PC-9 (cell line): Measurements from ENCODE around the gene ZFP1. TPM values are rescaled to one million over a fixed set of nuclear protein-coding genes. Genes with fewer than 3 reads are reported as not detected.

Experiments
- Bru-seq: library from RNA; stranded (reverse); fragments of 400-500 nt; gene quantifications from one replicate; lab custom pipeline; 2021; lab: Mats Ljungman, UMichigan
- BruChase-seq, 2 experiments: library from RNA; stranded (reverse); fragments of 400-500 nt; gene quantifications; one replicate each; lab custom pipeline; 2021; lab: Mats Ljungman, UMichigan
- BruUV-seq: library from RNA; stranded (reverse); fragments of 400-500 nt; replicated peaks from 2 replicates; lab custom pipeline; 2021; lab: Mats Ljungman, UMichigan
- CTCF ChIA-PET: fragments of 300-600 bp; sonication (Branson Sonifier 250); formaldehyde crosslinking; loops from one replicate; lab custom pipeline; 2022; ENCODE audit warnings: antibody characterized with exemption; lab: Charles Lee
- POLR2A ChIA-PET: fragments of 300-600 bp; sonication (Branson Sonifier 250); formaldehyde crosslinking; loops from one replicate; lab custom pipeline; 2022; ENCODE audit warnings: antibody characterized with exemption; ENCODE audit not compliant: unreplicated experiment; lab: Charles Lee
- DNase-seq, 2 experiments: peaks; one replicate each; pipeline versions ENCODE4 v3.0.0 to v3.0.0-alpha.2; 2015 to 2022; ENCODE audit warnings: mixed read lengths in 1 of 2
- H2AFZ ChIP-seq: fragments of 200-600 bp; sonication (generic); 2 replicates; pipeline ENCODE4 v1.8.1; 2017; ENCODE audit warnings: antibody characterized with exemption
- H3F3A ChIP-seq: fragments of 200-600 bp; sonication (generic); 2 replicates; pipeline ENCODE4 v1.8.1; 2017; ENCODE audit warnings: antibody characterized with exemption, mild to moderate bottlenecking, low read depth; ENCODE audit not compliant: insufficient read depth
- H3K27ac ChIP-seq: fragments of 200-600 bp; sonication (generic); 2 replicates; pipeline ENCODE4 v1.6.1; 2016; ENCODE audit warnings: mixed run types
- H3K27me3 ChIP-seq: fragments of 200-600 bp; sonication (generic); 2 replicates; pipeline ENCODE4 v1.6.1; 2016; ENCODE audit warnings: low read depth, mixed run types; ENCODE audit not compliant: insufficient read depth
- H3K36me3 ChIP-seq: fragments of 200-600 bp; sonication (generic); 2 replicates; pipeline ENCODE4 v1.6.1; 2016; ENCODE audit warnings: low read depth, mixed run types
- H3K4me1 ChIP-seq: fragments of 200-600 bp; sonication (generic); replicated peaks from 2 replicates; pipeline ENCODE4 v1.6.1; 2016; ENCODE audit warnings: mixed run types; ENCODE audit not compliant: insufficient read depth
- H3K4me2 ChIP-seq: fragments of 200-600 bp; sonication (generic); 2 replicates; pipeline ENCODE4 v1.6.1; 2017; ENCODE audit warnings: mixed run types
- H3K4me3 ChIP-seq: fragments of 200-600 bp; sonication (generic); 2 replicates; pipeline ENCODE4 v1.6.1; 2016; ENCODE audit warnings: mixed run types
- H3K79me2 ChIP-seq: fragments of 200-600 bp; sonication (generic); 2 replicates; pipeline ENCODE4 v1.6.1; 2017; ENCODE audit warnings: low read depth, mixed run types
- H3K9me2 ChIP-seq: fragments of 200-600 bp; sonication (generic); 2 replicates; pipeline ENCODE4 v1.8.1; 2017; ENCODE audit warnings: mild to moderate bottlenecking; ENCODE audit not compliant: insufficient read depth
- H3K9me3 ChIP-seq: fragments of 200-600 bp; sonication (generic); 2 replicates; pipeline ENCODE4 v1.8.1; 2016; ENCODE audit warnings: low read depth; ENCODE audit not compliant: insufficient read depth
- H4K20me1 ChIP-seq: fragments of 200-600 bp; sonication (generic); 2 replicates; pipeline ENCODE4 v1.8.1; 2017; ENCODE audit not compliant: insufficient read depth
- EZH2 ChIP-seq: fragments of 200-600 bp; sonication (generic); IDR thresholded peaks from 2 replicates; pipeline ENCODE4 v1.8.0; 2017; ENCODE audit warnings: antibody characterized with exemption, low read depth
- intact Hi-C: fragments of 100-400 bp; cut with micrococcal nuclease; formaldehyde crosslinking; loops from one replicate; pipeline ENCODE4 v1.10.0; 2022; ENCODE audit not compliant: unreplicated experiment
- long read RNA-seq: library from polyadenylated mRNA; stranded (forward); transcript quantifications from one replicate; pipeline ENCODE4 v2.0.0, GENCODE V29; 2022
- total RNA-seq: library from RNA; stranded (reverse); gene quantifications from 2 replicates; pipeline ENCODE4 v1.2.3, GENCODE V29; 2021
- TF ChIP-seq, protein P1 (sequence below): fragments of 200-600 bp; sonication (generic); conservative IDR thresholded peaks from 2 replicates; pipeline ENCODE4 v1.6.1; 2017; ENCODE audit warnings: mixed run types, antibody characterized with exemption, mild to moderate bottlenecking, moderate library complexity

ZFP1 gene
- total RNA-seq (10.9 and 16.9 TPM in 2 replicates), Bru-seq, nascent RNA (percentile 67 among the genes with signal in this experiment), BruChase-seq, experiment 1, labeled RNA remaining after a 2-hour chase (percentile 71 among the genes with signal in this experiment), BruChase-seq, experiment 2, labeled RNA remaining after a 6-hour chase (percentile 65 among the genes with signal in this experiment)
- long read RNA-seq, transcript ZFP1-209 (4 exons, 1,457 nt), result major isoform, 5 of 10 reads
- long read RNA-seq, partial matches to known transcripts, result 0 of 10 reads
- long read RNA-seq, other reads (novel, unspliced or antisense), result 5 of 10 reads

- TF ChIP-seq, protein P1, sequence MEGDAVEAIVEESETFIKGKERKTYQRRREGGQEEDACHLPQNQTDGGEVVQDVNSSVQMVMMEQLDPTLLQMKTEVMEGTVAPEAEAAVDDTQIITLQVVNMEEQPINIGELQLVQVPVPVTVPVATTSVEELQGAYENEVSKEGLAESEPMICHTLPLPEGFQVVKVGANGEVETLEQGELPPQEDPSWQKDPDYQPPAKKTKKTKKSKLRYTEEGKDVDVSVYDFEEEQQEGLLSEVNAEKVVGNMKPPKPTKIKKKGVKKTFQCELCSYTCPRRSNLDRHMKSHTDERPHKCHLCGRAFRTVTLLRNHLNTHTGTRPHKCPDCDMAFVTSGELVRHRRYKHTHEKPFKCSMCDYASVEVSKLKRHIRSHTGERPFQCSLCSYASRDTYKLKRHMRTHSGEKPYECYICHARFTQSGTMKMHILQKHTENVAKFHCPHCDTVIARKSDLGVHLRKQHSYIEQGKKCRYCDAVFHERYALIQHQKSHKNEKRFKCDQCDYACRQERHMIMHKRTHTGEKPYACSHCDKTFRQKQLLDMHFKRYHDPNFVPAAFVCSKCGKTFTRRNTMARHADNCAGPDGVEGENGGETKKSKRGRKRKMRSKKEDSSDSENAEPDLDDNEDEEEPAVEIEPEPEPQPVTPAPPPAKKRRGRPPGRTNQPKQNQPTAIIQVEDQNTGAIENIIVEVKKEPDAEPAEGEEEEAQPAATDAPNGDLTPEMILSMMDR, result no peak
- TF ChIP-seq EZH2, result no peak
- Histone ChIP-seq H3K4me2 (peak within 1 kb of the TSS; percentile 77), H2AFZ (peak within 1 kb of the TSS; percentile 100), H3K4me3 (peak within 1 kb of the TSS; percentile 99), H4K20me1 (0 out of 2 replicates have a peak, but pooled peaks cover 5% of the 10 kb centered on the region), H3K27me3 (no peaks in the 10 kb centered on the region), H3K79me2 (peaks cover 29% of the 10 kb centered on the region), H3F3A (no peaks in the 10 kb centered on the region; the same call in 1 of the 2 replicates), H3K27ac (peak within 1 kb of the TSS; percentile 75), H3K4me1 (peaks cover 9% of the 10 kb centered on the region; the same call in 1 of the 2 replicates), H3K9me2 (no peaks in the 10 kb centered on the region), H3K9me3 (peaks cover 30% of the 10 kb centered on the region), H3K36me3 (peaks cover 32% of the 10 kb centered on the region)
- DNase-seq, result peak; percentile 78 to 94
- POLR2A ChIA-PET, result interaction anchor here (0.7 kb wide), 1 partner anchor 50 kb away, joined by 4 read pairs; no protein-coding TSS in a partner anchor
- CTCF ChIA-PET, result no interaction called here
- TSS peak; percentile 98 for BruUV-seq
- intact Hi-C loops, result no loop called here
Observed at GRCh38 chr16:75148311-75149195, at the start of gene ZFP1. Gene ZFP1, plus strand, starts transcription at chr16:75148524. Its CDS starts 4,428 bp downstream, at chr16:75152952.

GRCh38 chr16:75099075-75099667 lies 49.2 kb upstream of the ZFP1 start:
- Histone ChIP-seq H3K9me3 (no peaks in the 10 kb centered on the region), H3K4me1 (peaks cover 27% of the 10 kb centered on the region), H4K20me1 (no peaks in the 10 kb centered on the region), H3K27me3 (no peaks in the 10 kb centered on the region), H3K79me2 (peaks cover 44% of the 10 kb centered on the region), H2AFZ (no peak overlapping the region), H3K4me2 (no peak overlapping the region), H3K9me2 (no peaks in the 10 kb centered on the region), H3K4me3 (no peak overlapping the region), H3K36me3 (no peaks in the 10 kb centered on the region), H3F3A (peaks cover 7% of the 10 kb centered on the region; the same call in 1 of the 2 replicates), H3K27ac (no peak overlapping the region)
- no peak for DNase-seq
- ChIA-PET POLR2A (no interaction called here), CTCF (no interaction called here)
- intact Hi-C loops, result no loop called here
- no TSS peak for BruUV-seq
- TF ChIP-seq, protein P1, result no peak
- no peak for TF ChIP-seq EZH2
